ENCODE data around the gene ULBP1.
"Not testable (repeated sequence)": the region's sequence is repeated elsewhere in the genome, so short reads cannot be mapped to it uniquely, and the experiment has no call there.

ULBP1 gene

GRCh38 chr6:149950423-149950822 is 13.3 kb upstream of the ULBP1 start:
- no peak for DNase-seq
- no peak overlapping the region for H3K27ac ChIP-seq
- H3K36me3 ChIP-seq (replicated peaks), result no peaks in the 10 kb centered on the region
- no peak overlapping the region for H3K4me3 ChIP-seq (ENCODE audit: low read depth, low read length)
- peaks cover 36% of the 10 kb centered on the region for H3K27me3 ChIP-seq (replicated peaks)
- in situ Hi-C loops (cut with HindIII; ENCODE audit: low pct_ligation_motif_present, low sequenced_read_pairs), result no loop called here
- no peak for TF ChIP-seq CTCF (IDR thresholded peaks at IDR 0.05; ENCODE audit: low read depth, low read length, missing control alignments)

GRCh38 chr6:149951096-149951495 is 12.6 kb upstream of the ULBP1 start:
- Histone ChIP-seq H3K4me3 (ENCODE audit: low read depth, low read length) (no peak overlapping the region), H3K27ac (no peak overlapping the region), H3K27me3 (replicated peaks) (peaks cover 43% of the 10 kb centered on the region), H3K36me3 (replicated peaks) (no peaks in the 10 kb centered on the region)
- DNase-seq, result no peak
- in situ Hi-C loops (cut with HindIII; ENCODE audit: low pct_ligation_motif_present, low sequenced_read_pairs), result no loop called here
- TF ChIP-seq CTCF (IDR thresholded peaks at IDR 0.05; ENCODE audit: low read depth, low read length, missing control alignments), result no peak

GRCh38 chr6:149951626-149952025 is 12.1 kb upstream of the ULBP1 start:
- TF ChIP-seq CTCF (IDR thresholded peaks at IDR 0.05; ENCODE audit: low read depth, low read length, missing control alignments), result no peak
- Histone ChIP-seq H3K36me3 (replicated peaks) (no peaks in the 10 kb centered on the region), H3K4me3 (ENCODE audit: low read depth, low read length) (no peak overlapping the region), H3K27ac (no peak overlapping the region), H3K27me3 (replicated peaks) (peaks cover 46% of the 10 kb centered on the region)
- DNase-seq, result no peak
- in situ Hi-C loops (cut with HindIII; ENCODE audit: low pct_ligation_motif_present, low sequenced_read_pairs), result no loop called here

- DNase-seq; in situ Hi-C loops (cut with HindIII; ENCODE audit: low pct_ligation_motif_present, low sequenced_read_pairs); H3K4me3 ChIP-seq (ENCODE audit: low read depth, low read length); H3K36me3 ChIP-seq (replicated peaks); H3K27ac ChIP-seq: not testable (repeated sequence)
- peaks cover 57% of the 10 kb centered on the region for H3K27me3 ChIP-seq (replicated peaks)
Measured at GRCh38 chr6:149953390-149953789, 10.4 kb upstream of the ULBP1 start.

- in situ Hi-C loops (cut with HindIII; ENCODE audit: low pct_ligation_motif_present, low sequenced_read_pairs); H3K27ac ChIP-seq; H3K36me3 ChIP-seq (replicated peaks); H3K4me3 ChIP-seq (ENCODE audit: low read depth, low read length); DNase-seq: not testable (repeated sequence)
- peaks cover 57% of the 10 kb centered on the region for H3K27me3 ChIP-seq (replicated peaks)
Measured at GRCh38 chr6:149953934-149954327, 9.8 kb upstream of the ULBP1 start.

- DNase-seq; H3K36me3 ChIP-seq (replicated peaks); in situ Hi-C loops (cut with HindIII; ENCODE audit: low pct_ligation_motif_present, low sequenced_read_pairs); H3K4me3 ChIP-seq (ENCODE audit: low read depth, low read length); H3K27ac ChIP-seq: not testable (repeated sequence)
- peaks cover 57% of the 10 kb centered on the region for H3K27me3 ChIP-seq (replicated peaks)
Measured at GRCh38 chr6:149954328-149954983, 9.3 kb upstream of the ULBP1 start.

- DNase-seq; H3K27ac ChIP-seq; H3K36me3 ChIP-seq (replicated peaks); in situ Hi-C loops (cut with HindIII; ENCODE audit: low pct_ligation_motif_present, low sequenced_read_pairs); H3K4me3 ChIP-seq (ENCODE audit: low read depth, low read length): not testable (repeated sequence)
- peaks cover 56% of the 10 kb centered on the region for H3K27me3 ChIP-seq (replicated peaks)
Measured at GRCh38 chr6:149954984-149955653, 8.6 kb upstream of the ULBP1 start.

- in situ Hi-C loops (cut with HindIII; ENCODE audit: low pct_ligation_motif_present, low sequenced_read_pairs); H3K36me3 ChIP-seq (replicated peaks); DNase-seq; H3K27ac ChIP-seq; H3K4me3 ChIP-seq (ENCODE audit: low read depth, low read length): not testable (repeated sequence)
- H3K27me3 ChIP-seq (replicated peaks), result peaks cover 50% of the 10 kb centered on the region
Measured at GRCh38 chr6:149955654-149956317, 8.0 kb upstream of the ULBP1 start.

- H3K27me3 ChIP-seq (replicated peaks), result peaks cover 33% of the 10 kb centered on the region
- H3K27ac ChIP-seq; H3K4me3 ChIP-seq (ENCODE audit: low read depth, low read length); in situ Hi-C loops (cut with HindIII; ENCODE audit: low pct_ligation_motif_present, low sequenced_read_pairs); DNase-seq; H3K36me3 ChIP-seq (replicated peaks): not testable (repeated sequence)
Measured at GRCh38 chr6:149958124-149958523, 5.6 kb upstream of the ULBP1 start.

- H3K27me3 ChIP-seq (replicated peaks), result peaks cover 37% of the 10 kb centered on the region
- in situ Hi-C loops (cut with HindIII; ENCODE audit: low pct_ligation_motif_present, low sequenced_read_pairs); H3K36me3 ChIP-seq (replicated peaks); DNase-seq; H3K4me3 ChIP-seq (ENCODE audit: low read depth, low read length); H3K27ac ChIP-seq: not testable (repeated sequence)
Measured at GRCh38 chr6:149959806-149960205, 3.9 kb upstream of the ULBP1 start.
